Fibroblast of the aortic adventitia (primary cell): Measurements from ENCODE around the gene HP. TPM values are rescaled to one million over a fixed set of nuclear protein-coding genes. Genes with fewer than 3 reads are reported as not detected.
"Not testable (repeated sequence)": the region's sequence is repeated elsewhere in the genome, so short reads cannot be mapped to it uniquely, and the experiment has no call there.

ENCODE experiments used
- DNase-seq: peaks from one replicate; pipeline ENCODE4 v3.0.0-alpha.2; 2010; ENCODE audit warnings: low read depth
- H3K4me3 ChIP-seq: 2 replicates; pipeline ENCODE4 v1.5.1; 2011; ENCODE audit warnings: low read depth, mild to moderate bottlenecking, control low read depth, low read length, moderate library complexity
- CTCF ChIP-seq: IDR thresholded peaks from 2 replicates; pipeline ENCODE4 v1.5.1; 2011; ENCODE audit warnings: mild to moderate bottlenecking, low read length, control low read depth, inconsistent platforms; ENCODE audit not compliant: insufficient read depth
- total RNA-seq: library from RNA; depleted of rRNA; stranded (reverse); fragments of >200 nt; gene quantifications from 2 replicates; pipeline ENCODE4 v1.2.3, GENCODE V29; 2012; ENCODE audit warnings: low replicate concordance

The HP gene
- total RNA-seq, 1 donor: 0.27 TPM

DNA sequence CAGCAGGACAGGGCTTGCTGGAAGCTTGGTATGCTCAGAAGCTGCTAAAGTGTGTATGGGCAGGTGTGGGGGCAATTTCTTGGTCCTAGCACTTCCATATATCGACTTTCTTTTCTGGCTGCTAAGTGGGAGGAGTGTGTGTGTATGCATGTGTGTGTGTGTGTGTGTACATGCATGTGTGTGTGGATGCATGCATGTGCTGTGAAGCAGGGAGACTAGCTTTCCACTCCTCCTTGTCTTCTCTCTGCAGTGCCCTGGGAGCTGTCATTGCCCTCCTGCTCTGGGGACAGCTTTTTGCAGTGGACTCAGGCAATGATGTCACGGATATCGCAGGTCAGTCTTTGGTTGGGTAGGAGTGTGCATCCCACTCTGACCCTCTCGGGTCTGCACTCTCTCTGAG, 1.6 kb downstream of the HP start:
- no peak for DNase-seq
- no peak overlapping the region for H3K4me3 ChIP-seq
- TF ChIP-seq CTCF: no peak

DNA sequence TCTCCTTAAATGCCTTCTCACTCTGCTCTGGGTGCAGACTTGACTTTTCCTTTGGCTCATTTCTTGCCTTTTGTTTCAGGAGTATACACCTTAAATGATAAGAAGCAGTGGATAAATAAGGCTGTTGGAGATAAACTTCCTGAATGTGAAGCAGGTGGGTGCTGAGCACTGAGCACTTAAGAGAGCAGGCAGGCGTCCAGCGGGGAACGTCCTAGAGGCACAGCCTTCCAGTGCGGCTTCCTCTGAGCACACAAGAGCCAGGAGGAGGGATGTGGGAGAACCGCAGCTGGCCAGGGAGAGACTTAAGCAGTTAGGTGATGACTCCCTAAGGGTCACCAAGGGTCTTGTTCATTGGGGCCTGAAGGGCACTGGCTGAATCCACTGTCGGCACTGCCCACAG, 3.0 kb downstream of the HP start:
- not testable (repeated sequence) for DNase-seq, H3K4me3 ChIP-seq

- DNase-seq, H3K4me3 ChIP-seq: not testable (repeated sequence)
Observed at GRCh38 chr16:72059060-72059459, 4.8 kb downstream of the HP start.

DNA sequence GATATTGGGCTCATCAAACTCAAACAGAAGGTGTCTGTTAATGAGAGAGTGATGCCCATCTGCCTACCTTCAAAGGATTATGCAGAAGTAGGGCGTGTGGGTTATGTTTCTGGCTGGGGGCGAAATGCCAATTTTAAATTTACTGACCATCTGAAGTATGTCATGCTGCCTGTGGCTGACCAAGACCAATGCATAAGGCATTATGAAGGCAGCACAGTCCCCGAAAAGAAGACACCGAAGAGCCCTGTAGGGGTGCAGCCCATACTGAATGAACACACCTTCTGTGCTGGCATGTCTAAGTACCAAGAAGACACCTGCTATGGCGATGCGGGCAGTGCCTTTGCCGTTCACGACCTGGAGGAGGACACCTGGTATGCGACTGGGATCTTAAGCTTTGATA, 6.1 kb downstream of the HP start:
- no peak for DNase-seq

DNA sequence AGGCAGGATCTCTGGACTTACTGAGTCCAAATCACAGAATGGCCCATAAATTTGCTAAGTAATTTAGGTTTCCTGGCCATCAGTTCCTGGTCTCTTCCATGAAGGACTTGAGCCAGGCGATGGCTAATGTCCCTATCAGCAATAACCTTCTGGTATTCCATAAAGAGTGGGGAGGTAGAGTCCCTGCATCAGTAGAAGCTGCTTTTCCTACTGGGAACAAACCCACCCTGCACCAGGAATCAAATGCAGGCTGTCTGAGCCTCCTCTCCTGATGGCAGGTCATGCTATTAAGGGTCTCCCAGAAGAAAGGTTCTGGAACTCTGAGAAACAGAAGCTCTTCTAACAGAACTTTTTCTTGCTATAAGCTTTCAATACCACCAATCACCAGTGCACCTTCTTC, 7.3 kb downstream of the HP start:
- H3K4me3 ChIP-seq: no peak overlapping the region
- no peak for DNase-seq
- TF ChIP-seq CTCF: no peak

More for the DNA sequence above, 6.1 kb downstream of the HP start:
- no peak for TF ChIP-seq CTCF
- no peak overlapping the region for H3K4me3 ChIP-seq

- no peak for DNase-seq
- TF ChIP-seq CTCF: no peak
- H3K4me3 ChIP-seq: no peak overlapping the region
Observed at GRCh38 chr16:72064361-72064894, 10.1 kb downstream of the HP start.

DNA sequence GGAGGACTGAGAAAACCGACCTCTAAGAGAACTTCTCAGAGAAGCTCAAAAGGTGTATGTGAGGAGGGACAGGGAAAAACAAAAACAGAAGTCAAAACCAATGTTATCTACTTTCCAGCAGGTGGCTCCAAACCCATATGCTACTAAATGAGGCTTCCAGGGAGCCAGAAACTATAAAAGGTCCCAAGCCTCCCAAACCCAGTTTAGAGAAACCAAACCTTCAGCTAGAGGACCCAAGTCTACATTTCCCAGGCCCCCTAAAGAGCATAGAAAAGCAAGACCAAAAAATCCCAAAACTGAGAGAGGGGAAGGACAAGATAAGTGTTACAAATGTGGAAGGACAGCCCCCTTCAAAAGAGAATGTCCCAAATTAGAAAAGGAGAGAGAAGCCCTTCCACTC, 12.4 kb downstream of the HP start:
- no peak overlapping the region for H3K4me3 ChIP-seq
- peak; percentile 83 for DNase-seq
- peak; percentile 90 for TF ChIP-seq CTCF

DNA sequence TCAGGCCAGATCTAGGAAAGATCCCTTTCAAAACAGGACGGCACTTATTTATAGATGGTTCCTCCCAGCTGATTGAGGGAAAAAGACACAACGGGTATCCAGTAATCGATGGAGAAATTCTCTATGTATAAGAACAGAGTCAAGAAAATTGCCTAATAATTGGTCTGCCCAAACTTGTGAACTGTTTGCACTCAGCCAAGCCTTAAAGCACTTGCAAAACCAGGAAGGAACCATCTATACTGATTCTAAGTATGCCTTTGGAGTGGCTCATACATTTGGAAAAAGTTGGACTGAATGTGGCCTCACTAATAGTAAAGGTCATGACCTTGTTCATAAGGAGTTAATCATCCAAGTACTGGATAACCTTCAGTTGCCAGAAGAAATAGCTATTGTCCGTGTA, 14.6 kb downstream of the HP start:
- no peak for TF ChIP-seq CTCF
- no peak overlapping the region for H3K4me3 ChIP-seq
- peak; percentile 16 for DNase-seq
